HG03175 (cell line): ENCODE data around the gene CBFA2T3.

Experiments used
- ATAC-seq: cut with Tn5 transposase; IDR thresholded peaks from one replicate; pipeline ENCODE4 v1.9.1; 2021; ENCODE audit warnings: mild to moderate bottlenecking, moderate library complexity; ENCODE audit not compliant: unreplicated experiment

The CBFA2T3 gene

GRCh38 chr16:88964636-88965035 lies 12.4 kb downstream of the CBFA2T3 start:
- ATAC-seq: no peak

DNA sequence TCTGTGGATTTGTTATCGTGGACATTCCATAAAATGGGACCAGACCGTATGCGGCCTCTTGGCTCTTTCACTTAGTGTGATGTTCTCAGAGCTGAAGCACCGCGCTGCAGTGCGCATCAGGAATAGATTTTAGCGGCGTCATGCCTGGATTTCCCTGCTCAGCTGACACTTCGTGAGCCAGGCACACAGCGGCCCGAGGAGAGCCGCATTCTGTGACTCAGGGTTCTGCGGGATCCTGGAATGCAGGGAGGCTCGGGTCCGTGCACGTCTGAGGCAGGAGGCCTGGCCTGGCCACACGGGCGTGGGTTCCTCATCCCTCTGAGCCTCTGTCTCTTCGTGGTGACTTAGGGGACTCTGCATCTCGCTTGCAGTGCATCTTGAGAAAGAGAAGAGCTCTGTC lies 13.4 kb downstream of the CBFA2T3 start:
- ATAC-seq: no peak

GRCh38 chr16:88962478-88963152 lies 14.4 kb downstream of the CBFA2T3 start:
- no peak for ATAC-seq

GRCh38 chr16:88961011-88961410 lies 16.0 kb downstream of the CBFA2T3 start:
- ATAC-seq: no peak

DNA sequence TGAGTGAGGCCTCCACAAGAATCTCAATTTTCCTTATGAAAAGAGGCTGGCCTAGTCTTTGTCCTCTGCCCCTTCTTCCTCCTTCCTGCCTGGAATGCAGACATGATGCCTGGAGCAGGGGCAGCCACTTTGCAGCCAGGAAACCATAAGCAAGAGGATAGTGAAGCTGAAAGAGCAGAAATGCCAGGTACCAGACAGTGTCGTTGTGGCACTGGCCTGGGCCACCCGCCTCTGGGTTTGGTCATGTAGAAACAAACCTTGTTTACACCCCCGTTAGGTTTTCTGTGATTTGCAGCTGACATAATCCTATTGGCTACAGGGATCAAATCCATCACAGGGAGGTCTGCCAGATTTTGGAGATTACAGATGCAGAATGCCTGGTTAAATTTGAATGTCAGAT lies 16.5 kb downstream of the CBFA2T3 start:
- no peak for ATAC-seq

DNA sequence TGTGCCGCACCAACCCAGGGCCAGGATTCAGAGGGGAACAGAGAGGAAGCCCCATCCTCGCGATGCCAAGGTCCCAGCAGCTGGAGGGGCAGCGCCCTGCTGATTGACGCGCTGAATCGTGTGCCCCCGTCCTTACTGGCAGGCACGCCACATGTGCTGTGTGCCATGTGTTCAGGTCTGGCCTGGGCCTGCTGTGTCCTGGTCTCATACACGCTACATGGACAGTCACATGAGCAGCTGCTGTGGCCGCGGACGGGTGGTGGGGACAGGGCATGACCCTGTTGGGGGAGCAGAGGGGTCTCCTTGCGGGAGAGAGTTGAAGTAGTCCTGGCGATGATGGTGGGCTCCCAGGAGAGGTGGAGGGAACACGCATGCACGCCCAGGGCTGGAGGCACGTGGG lies 18.0 kb downstream of the CBFA2T3 start:
- no peak for ATAC-seq

DNA sequence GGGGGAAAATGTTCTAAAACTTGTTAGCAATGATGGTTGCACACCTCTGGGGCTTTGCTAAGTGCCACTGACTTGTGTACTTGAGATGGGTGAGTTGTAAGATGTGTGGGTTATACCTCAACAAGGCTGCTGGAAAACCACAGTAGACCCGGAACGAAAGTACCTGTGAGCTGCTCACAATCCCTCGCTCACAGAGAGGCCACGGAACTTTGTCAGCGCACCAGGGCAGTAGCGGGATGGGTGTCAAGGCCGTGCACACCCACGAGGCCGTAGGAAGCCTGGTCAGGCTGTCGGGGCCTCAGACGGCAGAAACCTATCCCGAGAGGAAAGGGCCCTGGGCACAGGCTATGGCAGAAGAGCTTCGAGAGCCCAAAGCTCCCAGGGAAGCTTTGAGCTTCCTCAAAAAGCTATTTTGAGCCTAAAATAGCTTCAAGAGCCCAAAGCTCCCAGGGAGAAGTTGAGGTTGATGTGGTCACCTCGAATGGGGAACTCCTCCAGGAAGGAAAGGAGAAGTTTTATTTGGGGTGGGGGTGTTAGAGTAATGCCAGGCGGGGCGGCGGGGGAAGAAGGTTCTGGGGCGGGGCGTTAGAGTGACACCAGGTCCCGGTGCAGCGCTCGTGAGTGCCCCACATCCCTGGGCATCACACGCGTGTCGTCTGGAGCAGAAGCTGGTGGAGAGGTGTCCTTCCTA lies 19.0 kb downstream of the CBFA2T3 start:
- ATAC-seq: no peak

GRCh38 chr16:88957433-88957767 lies 19.6 kb downstream of the CBFA2T3 start:
- ATAC-seq: no peak

DNA sequence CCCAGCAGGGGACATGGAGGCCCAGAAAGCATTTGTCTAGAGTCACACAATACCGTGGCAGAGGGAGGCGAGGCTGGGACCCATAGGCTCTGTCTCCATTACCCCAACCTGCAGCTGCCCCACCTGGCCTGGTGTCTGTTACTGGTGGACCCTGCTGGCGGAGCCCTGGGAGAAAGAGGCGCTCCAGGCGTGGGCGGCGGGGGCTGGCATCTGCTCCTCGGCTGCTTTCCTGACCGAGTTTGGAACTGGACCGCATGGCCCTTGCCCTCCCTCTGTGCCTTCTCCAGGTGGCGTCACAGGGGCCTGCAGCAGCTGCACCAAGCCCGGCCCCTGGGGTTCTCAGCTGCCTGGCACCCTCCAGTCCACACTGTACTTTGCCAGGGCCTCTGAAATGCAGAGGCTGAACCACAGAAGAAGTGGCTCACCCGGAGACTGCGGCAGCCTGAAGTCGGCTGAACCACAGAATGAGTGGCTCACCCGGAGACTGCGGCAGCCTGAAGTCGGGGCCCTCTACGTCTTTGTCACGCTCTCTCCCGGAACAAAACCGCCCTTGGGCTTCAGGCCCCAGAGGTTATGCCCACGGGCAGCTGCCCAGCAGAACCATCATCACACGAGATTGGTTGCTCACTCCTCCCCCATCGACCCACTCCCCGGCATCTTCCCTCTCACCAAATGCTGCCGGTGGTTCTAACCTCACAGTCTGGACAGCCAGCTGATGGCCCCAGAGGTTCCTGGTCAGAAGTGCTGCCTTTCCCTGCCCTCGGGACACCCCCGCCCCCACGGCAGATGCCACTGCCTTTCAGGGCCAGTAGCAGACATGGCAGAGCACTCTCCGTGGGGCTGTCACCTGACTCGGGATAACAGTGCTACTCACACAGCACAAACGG lies 20.2 kb downstream of the CBFA2T3 start:
- ATAC-seq: no peak

DNA sequence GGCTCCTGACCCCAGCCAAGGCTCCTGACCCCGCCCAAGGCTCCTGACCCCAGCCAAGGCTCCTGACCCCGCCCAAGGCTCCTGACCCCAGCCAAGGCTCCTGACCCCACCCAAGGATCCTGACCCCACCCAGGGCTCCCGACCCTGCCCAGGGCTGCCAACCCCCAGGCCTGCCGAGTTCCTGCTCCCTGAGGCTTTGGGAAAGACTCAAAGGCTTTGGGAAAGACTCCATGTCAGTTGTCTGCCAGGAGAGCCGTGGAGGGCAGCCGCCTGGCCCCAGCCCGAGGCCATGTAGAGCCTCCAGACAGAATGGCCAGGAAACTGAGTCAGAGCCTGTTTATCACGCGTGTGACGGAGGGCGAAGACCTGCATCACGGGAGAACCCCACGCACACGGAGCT lies 21.1 kb downstream of the CBFA2T3 start:
- ATAC-seq: no peak

- ATAC-seq: no peak
Observed at GRCh38 chr16:88953003-88953690, 23.9 kb downstream of the CBFA2T3 start.

GRCh38 chr16:88951989-88952388 lies 25.0 kb downstream of the CBFA2T3 start:
- ATAC-seq: no peak

DNA sequence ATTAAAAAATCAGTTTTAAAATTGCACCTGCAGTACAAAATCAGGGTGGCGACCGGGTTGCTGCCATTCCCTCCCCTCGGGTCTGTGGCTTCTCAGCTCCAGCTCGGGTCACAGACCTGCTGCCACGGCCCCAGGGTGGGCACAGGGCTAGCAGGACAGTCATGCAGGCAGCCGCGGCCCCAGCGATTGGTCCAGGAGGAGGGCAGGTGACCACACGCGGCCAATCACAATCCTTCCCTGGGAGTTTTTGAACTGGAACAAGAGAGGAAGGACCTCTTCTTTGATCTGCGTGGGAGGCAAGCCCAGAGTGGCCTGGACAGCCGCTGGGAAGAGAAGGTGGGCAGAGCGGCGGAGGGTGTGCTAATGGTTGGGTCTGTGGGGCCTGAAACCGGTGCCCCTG lies 25.5 kb downstream of the CBFA2T3 start:
- ATAC-seq: no peak

GRCh38 chr16:88948781-88949490 lies 28.1 kb downstream of the CBFA2T3 start:
- no peak for ATAC-seq

GRCh38 chr16:88945473-88945872 lies 31.5 kb downstream of the CBFA2T3 start:
- no peak for ATAC-seq

DNA sequence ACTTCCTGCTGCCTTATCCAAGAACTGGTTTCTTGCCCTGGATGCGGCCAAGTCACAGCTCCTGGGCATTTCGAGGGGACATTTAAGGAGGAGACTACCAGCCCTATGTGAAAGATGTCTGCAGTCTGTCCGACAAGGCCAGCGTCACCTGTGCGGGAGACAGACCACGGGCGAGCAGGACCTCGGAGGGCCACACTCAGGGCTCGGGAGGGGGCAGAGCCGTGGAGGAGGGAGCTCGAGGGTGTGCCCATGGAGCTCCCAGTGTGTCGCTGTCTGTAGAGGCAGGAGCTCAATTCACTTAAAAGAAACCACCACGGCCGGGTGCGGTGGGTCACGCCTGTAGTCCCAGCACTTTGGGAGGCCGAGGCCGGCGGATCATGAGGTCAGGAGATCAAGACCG lies 33.3 kb downstream of the CBFA2T3 start:
- ATAC-seq: no peak

DNA sequence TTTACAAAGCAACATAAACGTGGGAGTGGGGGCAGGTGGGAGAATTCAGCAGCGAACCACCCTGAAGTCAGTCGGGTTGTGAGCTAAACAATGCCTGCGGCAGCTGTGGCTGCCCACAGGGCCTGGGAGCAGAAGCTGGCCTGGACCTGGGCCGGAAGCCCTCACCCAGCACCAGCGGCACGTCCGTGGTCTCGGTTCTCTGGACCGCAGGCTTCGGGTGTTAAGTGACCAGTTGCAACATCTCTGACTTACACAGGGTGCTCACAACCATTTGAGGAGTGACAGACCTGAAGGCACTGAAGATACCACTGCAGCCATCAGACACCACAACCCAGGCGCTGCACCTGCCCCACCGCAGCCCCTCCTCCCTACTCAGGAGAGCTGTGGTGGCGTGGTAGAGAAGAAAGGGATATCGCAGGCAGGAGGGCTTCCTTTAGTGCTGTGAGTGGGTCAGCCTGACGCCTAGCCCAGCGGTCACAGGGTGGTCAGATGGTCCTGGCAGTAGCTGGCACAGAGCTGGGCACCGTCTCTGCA lies 33.8 kb downstream of the CBFA2T3 start:
- ATAC-seq: no peak

DNA sequence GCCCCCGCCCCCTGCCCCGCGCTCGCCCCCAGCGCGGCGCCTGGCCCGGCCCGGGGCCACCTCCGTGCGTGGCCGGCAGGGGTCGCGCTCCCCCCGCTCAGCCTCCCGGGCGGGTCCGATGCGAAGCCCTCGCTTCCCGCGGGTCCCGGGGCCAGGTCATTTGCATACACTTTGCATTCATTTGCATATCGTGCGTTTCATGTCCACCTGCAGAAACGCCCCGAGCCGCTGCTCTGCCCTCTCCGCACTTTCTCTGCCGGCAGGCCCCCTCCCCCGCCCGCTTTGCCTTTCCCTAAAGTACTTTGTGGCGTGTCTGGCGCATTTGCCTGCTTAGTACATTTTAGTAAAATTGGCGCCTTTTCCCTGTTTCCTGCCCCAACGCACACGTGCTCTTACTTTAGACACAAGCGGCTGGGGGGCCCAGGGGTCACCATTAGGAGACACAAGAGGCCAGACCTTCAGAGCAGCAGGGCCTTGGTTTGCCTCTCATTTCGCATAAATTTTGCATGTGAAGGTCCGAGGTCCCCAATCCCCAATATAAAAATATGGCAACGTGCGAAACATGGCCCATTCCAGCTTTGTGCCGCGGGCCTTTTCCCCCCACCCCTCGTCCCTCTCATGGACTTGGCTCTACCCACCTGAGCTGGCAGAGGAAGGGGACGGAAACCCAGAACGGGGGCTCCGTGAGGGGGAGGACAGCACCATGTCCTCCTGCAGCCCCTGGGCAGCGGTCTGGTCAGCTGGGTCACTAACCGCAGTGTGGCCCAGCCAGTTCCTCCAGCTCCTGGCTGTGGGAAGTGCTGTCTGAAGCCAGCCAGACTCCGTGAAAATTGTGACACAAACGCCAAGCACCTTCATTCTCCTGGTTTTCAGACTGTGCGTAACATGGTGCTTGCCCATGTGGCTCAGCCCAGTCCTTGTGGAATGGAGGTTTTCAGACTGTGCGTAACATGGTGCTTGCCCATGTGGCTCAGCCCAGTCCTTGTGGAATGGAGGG lies 34.8 kb downstream of the CBFA2T3 start:
- no peak for ATAC-seq
